Measurements from ENCODE around the gene CNTNAP2. TPM values are rescaled to one million over a fixed set of nuclear protein-coding genes. Genes with fewer than 3 reads are reported as not detected.

The CNTNAP2 gene
- total RNA-seq, 1 experiment from 2014 or later, result 60.0 TPM

DNA sequence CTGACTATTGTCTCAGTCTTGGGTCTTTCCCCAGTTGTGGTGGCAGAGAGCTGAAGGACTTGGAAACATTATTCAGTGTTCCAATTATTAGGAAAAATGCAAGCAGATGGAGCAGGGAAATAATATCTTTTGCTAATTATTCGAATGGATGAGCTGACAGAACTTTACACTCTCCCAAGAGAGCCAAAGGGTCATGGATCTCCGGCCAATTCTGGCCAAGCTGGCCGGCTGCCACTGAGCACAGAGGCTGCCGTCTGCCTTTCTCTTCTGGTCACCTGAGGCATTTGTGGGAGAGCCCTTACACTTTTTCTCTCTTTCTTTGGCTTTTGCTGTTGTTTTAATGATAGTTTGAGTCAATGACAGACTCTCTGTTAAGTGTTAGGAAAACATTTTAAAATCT is 22.2 kb upstream of the CNTNAP2 start:
- H3K27me3 ChIP-seq (replicated peaks; ENCODE audit: insufficient read depth, low read depth, low read length, poor library complexity), result no peaks in the 10 kb centered on the region
- no peak overlapping the region for H3K27ac ChIP-seq (ENCODE audit: low read depth, low read length, poor library complexity, severe bottlenecking)
- intact Hi-C loops (cut with micrococcal nuclease; ENCODE audit: unreplicated experiment), result loop anchor here (10.0 kb wide), 1 partner anchor 1990 kb away; no protein-coding TSS in a partner anchor
- H3K4me3 ChIP-seq (ENCODE audit: low read depth, low read length, poor library complexity, severe bottlenecking), result no peak overlapping the region
- ChIA-PET POLR2A (ENCODE audit: low non-redundant PET) (no interaction called here), CTCF (no interaction called here)
- no peak for TF ChIP-seq EZH2 (IDR thresholded peaks at IDR 0.05; ENCODE audit: borderline replicate concordance, low read depth, low read length, poor library complexity, severe bottlenecking)
- TF ChIP-seq, protein P1, sequence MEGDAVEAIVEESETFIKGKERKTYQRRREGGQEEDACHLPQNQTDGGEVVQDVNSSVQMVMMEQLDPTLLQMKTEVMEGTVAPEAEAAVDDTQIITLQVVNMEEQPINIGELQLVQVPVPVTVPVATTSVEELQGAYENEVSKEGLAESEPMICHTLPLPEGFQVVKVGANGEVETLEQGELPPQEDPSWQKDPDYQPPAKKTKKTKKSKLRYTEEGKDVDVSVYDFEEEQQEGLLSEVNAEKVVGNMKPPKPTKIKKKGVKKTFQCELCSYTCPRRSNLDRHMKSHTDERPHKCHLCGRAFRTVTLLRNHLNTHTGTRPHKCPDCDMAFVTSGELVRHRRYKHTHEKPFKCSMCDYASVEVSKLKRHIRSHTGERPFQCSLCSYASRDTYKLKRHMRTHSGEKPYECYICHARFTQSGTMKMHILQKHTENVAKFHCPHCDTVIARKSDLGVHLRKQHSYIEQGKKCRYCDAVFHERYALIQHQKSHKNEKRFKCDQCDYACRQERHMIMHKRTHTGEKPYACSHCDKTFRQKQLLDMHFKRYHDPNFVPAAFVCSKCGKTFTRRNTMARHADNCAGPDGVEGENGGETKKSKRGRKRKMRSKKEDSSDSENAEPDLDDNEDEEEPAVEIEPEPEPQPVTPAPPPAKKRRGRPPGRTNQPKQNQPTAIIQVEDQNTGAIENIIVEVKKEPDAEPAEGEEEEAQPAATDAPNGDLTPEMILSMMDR (conservative IDR thresholded peaks at IDR 0.05; ENCODE audit: low read depth, low read length), result no peak
- BruUV-seq (replicated peaks), result no TSS peak
- no peaks in the 10 kb centered on the region for H3K36me3 ChIP-seq (ENCODE audit: insufficient read depth, low read length, poor library complexity, severe bottlenecking)
- H3K4me1 ChIP-seq (ENCODE audit: insufficient read depth, low read length, poor library complexity, severe bottlenecking), result no peaks in the 10 kb centered on the region
- H3K9me3 ChIP-seq (ENCODE audit: low read depth, low read length, poor library complexity, severe bottlenecking), result no peaks in the 10 kb centered on the region
- no peak for DNase-seq (ENCODE audit: low spot score)

DNA sequence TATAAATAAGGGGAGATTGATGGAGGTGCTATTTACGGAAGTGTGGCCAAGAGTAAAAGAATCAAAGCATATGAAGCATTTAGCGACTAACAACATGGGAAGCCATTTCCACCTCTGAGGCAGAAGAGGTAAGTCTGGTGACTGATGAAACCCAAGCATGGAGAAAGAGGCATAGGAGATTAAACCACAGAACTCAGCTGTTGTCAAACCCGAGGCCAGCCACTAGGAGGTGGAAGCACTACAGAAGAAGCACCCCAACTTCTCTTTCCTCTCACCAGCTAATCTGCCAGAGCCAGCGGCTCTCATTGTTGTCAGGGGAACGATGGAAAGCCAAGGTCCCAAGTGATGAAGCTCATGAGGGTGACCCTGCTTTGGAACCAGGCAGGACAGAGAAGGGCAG is 19.6 kb upstream of the CNTNAP2 start:
- intact Hi-C loops (cut with micrococcal nuclease; ENCODE audit: unreplicated experiment), result loop anchor here (10.0 kb wide), 1 partner anchor 1988 kb away; no protein-coding TSS in a partner anchor
- DNase-seq (ENCODE audit: low spot score), result peak; percentile 17
- Histone ChIP-seq H3K27me3 (replicated peaks; ENCODE audit: insufficient read depth, low read depth, low read length, poor library complexity) (no peaks in the 10 kb centered on the region), H3K4me1 (ENCODE audit: insufficient read depth, low read length, poor library complexity, severe bottlenecking) (no peaks in the 10 kb centered on the region), H3K9me3 (ENCODE audit: low read depth, low read length, poor library complexity, severe bottlenecking) (no peaks in the 10 kb centered on the region), H3K36me3 (ENCODE audit: insufficient read depth, low read length, poor library complexity, severe bottlenecking) (no peaks in the 10 kb centered on the region), H3K27ac (ENCODE audit: low read depth, low read length, poor library complexity, severe bottlenecking) (no peak overlapping the region), H3K4me3 (ENCODE audit: low read depth, low read length, poor library complexity, severe bottlenecking) (no peak overlapping the region)
- CTCF ChIA-PET, result no interaction called here
- BruUV-seq (replicated peaks), result no TSS peak
- TF ChIP-seq, protein P1 (conservative IDR thresholded peaks at IDR 0.05; ENCODE audit: low read depth, low read length), result peak; percentile 36; the same call in 1 of the 2 replicates
- TF ChIP-seq EZH2 (IDR thresholded peaks at IDR 0.05; ENCODE audit: borderline replicate concordance, low read depth, low read length, poor library complexity, severe bottlenecking), result no peak
- POLR2A ChIA-PET (ENCODE audit: low non-redundant PET), result no interaction called here

DNA sequence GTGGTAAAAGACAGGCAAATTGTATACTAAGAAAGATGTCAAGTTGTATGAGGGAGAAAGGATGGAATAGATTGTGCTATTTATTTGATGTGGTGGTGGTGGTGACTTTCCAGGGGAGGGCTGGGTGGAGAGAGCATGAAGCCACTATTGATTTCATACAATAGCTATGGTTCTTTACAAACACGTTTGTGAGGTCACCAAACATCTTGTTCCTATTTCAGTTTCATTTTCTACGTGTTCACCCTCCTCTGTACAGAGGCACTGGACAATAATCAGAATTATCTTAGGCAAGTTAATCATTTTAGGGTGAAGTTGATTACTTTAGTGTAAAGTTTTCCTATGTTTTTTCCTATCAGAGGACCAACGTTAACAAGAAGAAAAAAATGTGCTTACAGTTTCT is 10.3 kb upstream of the CNTNAP2 start:
- ChIA-PET CTCF (no interaction called here), POLR2A (ENCODE audit: low non-redundant PET) (no interaction called here)
- Histone ChIP-seq H3K4me3 (ENCODE audit: low read depth, low read length, poor library complexity, severe bottlenecking) (no peak overlapping the region), H3K4me1 (ENCODE audit: insufficient read depth, low read length, poor library complexity, severe bottlenecking) (no peaks in the 10 kb centered on the region), H3K27ac (ENCODE audit: low read depth, low read length, poor library complexity, severe bottlenecking) (no peak overlapping the region), H3K9me3 (ENCODE audit: low read depth, low read length, poor library complexity, severe bottlenecking) (no peaks in the 10 kb centered on the region), H3K27me3 (replicated peaks; ENCODE audit: insufficient read depth, low read depth, low read length, poor library complexity) (no peaks in the 10 kb centered on the region), H3K36me3 (ENCODE audit: insufficient read depth, low read length, poor library complexity, severe bottlenecking) (no peaks in the 10 kb centered on the region)
- no peak for TF ChIP-seq EZH2 (IDR thresholded peaks at IDR 0.05; ENCODE audit: borderline replicate concordance, low read depth, low read length, poor library complexity, severe bottlenecking)
- TF ChIP-seq, protein P1 (conservative IDR thresholded peaks at IDR 0.05; ENCODE audit: low read depth, low read length), result no peak
- BruUV-seq (replicated peaks), result no TSS peak
- intact Hi-C loops (cut with micrococcal nuclease; ENCODE audit: unreplicated experiment), result no loop called here
- DNase-seq (ENCODE audit: low spot score), result no peak
